Endothelial cell of umbilical vein (primary cell): Measurements from ENCODE around the gene MRTFA.

Experiments used
- CTCF ChIP-seq, 2 donors: IDR thresholded peaks; 1 replicate in 1 of 2; 2 replicates in 1 of 2; pipeline ENCODE4 v1.5.1; 2011; ENCODE audit warnings: low read length in 2 of 2, mild to moderate bottlenecking in 2 of 2, moderate library complexity in 2 of 2, control low read depth in 1 of 2, inconsistent platforms in 1 of 2, low read depth in 1 of 2; ENCODE audit not compliant: insufficient read depth in 1 of 2; ENCODE audit errors: extremely low read depth in 1 of 2
- EZH2 ChIP-seq: IDR thresholded peaks from 2 replicates; pipeline ENCODE4 v1.6.1; 2012; ENCODE audit warnings: borderline replicate concordance, low read depth, mild to moderate bottlenecking, moderate library complexity, low read length, inconsistent platforms; ENCODE audit not compliant: severe bottlenecking
- FOS ChIP-seq: IDR thresholded peaks from 2 replicates; pipeline ENCODE4 v1.6.1; 2011; ENCODE audit warnings: mild to moderate bottlenecking, low read length, moderate library complexity, borderline replicate concordance; ENCODE audit not compliant: insufficient read depth
- GATA2 ChIP-seq: IDR thresholded peaks from 2 replicates; pipeline ENCODE4 v1.7.0; 2011; ENCODE audit warnings: low read depth, mild to moderate bottlenecking, moderate library complexity, mixed read lengths, low read length; ENCODE audit not compliant: insufficient read length, insufficient read depth
- MYC ChIP-seq: IDR thresholded peaks from one replicate; pipeline ENCODE4 v1.6.1; 2011; ENCODE audit warnings: mild to moderate bottlenecking, low read depth, low read length
- POLR2A ChIP-seq: IDR thresholded peaks from 2 replicates; pipeline ENCODE4 v1.6.1; 2012; ENCODE audit warnings: low read depth, mild to moderate bottlenecking, control low read depth, low read length
- POLR2AphosphoS5 ChIP-seq: IDR thresholded peaks from 2 replicates; pipeline ENCODE4 v1.6.1; 2012; ENCODE audit warnings: low read depth, mild to moderate bottlenecking, control low read depth, low read length, moderate library complexity; ENCODE audit not compliant: insufficient read depth
- TF ChIP-seq, protein P1 (sequence below): IDR thresholded peaks from 2 replicates; pipeline ENCODE4 v1.6.1; 2011; ENCODE audit not compliant: insufficient read depth, insufficient read length

- TF ChIP-seq CTCF (IDR thresholded peaks at IDR 0.05; ENCODE audit: extremely low read depth in 1 of 2, insufficient read depth in 1 of 2, low read depth in 1 of 2, low read length in 2 of 2) (no peak), FOS (no peak), EZH2 (no peak), POLR2A (no peak), MYC (no peak), POLR2AphosphoS5 (no peak), GATA2 (no peak)
- TF ChIP-seq, protein P1, sequence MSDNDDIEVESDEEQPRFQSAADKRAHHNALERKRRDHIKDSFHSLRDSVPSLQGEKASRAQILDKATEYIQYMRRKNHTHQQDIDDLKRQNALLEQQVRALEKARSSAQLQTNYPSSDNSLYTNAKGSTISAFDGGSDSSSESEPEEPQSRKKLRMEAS = no peak
These were observed 232.0 kb downstream of the MRTFA start for GRCh38 chr22:40404251-40405177.
